Stimulated activated naive CD4-positive, alpha-beta T cell treated with Interleukin-2 at 50 U/mL for 16 hours (primary cell): Measurements from ENCODE around the gene NFU1.
"Not testable (repeated sequence)": the region's sequence is repeated elsewhere in the genome, so short reads cannot be mapped to it uniquely, and the experiment has no call there.

ENCODE experiments used
- DNase-seq: peaks from one replicate; lab custom pipeline; 2025; lab: John Stamatoyannopoulos, UW

NFU1 gene

DNA sequence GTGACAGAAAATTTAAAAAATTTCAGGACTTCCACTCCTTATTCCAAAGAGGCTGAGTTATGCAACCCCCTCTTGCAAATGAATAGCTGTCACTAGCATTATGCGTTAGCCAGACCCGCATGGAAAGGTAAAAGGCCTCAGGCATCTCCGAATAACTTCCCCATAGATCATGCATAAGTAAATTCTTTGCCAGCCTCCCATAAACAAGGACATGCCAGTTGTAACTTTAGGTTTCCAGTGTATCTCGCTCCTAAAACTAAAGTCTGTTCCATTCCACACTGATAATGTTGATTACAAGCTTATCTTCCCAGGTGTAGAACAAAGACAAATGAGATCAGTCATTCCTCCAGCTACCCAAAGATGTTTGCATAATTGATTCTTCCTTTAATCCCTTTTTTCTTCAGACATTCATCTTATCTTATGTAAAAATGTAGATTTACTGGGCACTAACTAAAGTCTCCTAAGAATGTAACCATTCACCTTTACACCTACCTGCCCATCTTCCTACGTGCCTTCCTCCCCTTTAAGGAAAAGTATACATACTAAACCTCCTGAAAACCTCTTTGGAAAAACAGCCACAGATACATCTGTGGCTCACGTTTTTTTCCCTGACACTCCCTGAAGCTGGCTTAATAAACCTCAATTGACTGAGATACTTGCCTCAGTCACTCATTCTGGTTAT lies 13.6 kb upstream of the NFU1 start:
- no peak for DNase-seq

DNA sequence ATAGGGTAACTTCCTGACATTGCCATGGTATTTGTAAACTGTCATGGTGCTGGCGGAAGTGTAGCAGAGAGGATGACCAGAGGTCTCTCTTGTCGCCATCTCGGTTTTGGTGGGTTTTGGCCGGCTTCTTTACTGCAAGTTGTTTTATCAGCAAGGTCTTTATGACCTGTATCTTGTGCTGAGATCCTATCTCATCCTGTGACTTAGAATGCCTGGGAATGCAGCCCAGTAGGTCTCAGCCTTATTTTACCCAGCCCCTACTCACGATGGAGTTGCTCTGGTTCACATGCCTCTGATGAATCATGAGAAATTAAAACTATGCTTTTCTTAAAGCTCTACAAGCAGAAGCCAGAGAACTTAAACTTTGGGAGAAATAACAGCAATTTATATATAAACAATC lies 12.7 kb upstream of the NFU1 start:
- no peak for DNase-seq

DNA sequence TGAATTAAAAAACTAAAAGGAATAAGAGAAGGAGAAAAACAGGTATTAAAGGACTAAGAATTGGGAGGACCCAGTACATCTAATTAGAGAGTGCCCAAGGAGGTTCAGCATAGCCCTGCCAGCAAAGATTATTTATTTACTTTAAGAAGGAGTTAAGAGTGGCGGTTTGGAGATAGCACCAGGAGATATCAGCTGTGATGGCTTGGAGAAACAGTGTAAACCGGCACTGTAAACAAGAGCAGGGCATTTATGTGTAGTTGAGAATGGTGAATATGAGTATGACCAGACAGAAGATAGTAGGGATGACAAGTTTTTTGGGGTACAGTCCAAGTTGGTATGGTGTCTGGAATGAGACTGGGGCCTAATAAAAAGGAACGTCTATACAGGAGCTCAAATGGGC lies 6.4 kb upstream of the NFU1 start:
- not testable (repeated sequence) for DNase-seq

DNA sequence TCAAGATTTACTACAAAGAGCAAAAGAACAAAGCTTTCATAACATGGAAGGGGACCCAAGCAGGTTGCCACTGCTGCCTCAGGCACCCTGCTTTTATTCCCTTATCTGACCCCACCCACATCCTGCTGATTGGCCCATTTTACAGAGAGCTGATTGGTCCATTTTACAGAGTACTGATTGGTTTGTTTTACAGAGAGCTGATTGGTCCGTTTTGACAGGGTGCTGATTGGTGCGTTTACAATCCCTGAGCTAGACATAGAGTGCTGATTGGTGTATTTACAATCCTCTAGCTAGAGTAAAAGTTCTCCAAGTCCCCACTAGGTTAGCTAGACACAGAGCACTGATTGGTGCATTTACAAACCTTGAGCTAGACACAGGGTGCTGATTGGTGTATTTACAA lies 2.3 kb upstream of the NFU1 start:
- DNase-seq, result not testable (repeated sequence)

DNA sequence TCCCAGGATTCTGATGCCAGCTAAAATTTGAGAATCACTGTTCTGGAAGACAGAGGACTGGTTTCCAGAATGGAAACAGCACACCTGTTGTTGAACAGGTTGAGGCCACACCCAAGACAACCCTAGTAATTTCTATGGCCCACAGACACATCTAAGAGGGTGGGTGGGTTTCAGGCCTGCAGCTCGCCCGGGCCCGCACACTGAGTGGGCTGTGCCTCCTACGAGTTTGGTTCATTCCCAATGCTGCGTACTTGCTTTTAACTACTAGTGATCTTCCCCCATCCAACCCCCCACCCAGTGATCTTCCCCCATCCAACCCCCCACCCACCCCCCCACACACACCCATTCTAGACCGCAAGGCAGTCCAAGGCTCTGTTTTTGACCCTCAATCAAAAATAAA lies 1.3 kb upstream of the NFU1 start:
- DNase-seq, result no peak

DNA sequence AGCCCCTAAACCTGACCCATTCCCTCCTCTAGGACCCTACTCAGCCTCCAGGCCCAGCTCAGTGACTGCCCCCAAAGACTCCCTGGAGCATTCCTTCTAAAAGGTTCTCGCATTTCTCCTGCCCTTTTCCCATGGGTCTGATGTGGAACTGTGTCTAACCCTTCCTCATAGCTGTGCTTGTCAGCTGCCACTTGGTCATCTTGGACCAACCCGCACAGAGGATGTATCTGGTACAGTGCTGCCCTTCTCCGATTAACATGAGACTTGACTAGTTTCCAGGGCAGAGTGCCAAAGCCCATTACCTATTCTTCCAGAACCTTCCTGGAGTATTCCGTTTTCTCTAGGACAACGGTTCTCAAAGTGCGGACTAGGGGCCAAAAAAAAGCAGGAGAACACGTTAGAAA lies 518 bp upstream of the NFU1 start:
- DNase-seq, result no peak

DNA sequence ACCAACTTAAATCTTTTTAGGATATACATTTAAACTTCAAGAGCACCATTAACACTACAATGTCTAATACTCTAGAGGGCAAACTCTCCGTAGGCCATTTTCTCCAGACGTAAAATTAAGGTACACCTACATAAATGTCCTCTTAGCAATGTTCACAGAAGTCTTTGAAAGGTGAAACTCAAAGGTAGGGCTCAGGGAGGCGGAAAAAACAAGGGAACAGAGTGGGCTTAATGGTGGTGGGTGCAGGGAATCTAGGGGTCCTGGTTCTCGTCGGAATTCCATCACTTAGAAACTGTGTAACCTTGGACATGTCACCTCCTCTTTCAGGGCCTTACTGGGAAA lies 668 bp downstream of the NFU1 start:
- DNase-seq, result no peak

DNA sequence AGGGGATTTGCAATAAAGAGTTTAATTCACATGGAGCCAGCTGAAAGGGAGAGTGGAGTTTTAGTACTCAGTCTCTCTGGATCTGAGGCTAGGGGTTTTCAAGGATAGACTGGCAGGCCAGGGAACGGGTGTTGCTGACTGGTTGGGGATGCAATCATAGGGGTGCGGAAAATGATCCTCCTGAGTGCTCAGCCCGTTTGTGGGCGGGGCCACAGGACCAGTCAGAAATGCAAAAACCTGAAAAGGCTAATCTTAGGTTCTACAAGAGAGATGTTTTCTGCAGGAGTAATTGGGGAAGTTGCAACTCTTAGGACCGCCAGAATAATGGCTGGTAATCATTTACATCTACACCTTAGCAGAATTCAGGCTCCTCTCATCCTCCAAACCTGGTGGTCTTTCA lies 2.5 kb downstream of the NFU1 start:
- no peak for DNase-seq

DNA sequence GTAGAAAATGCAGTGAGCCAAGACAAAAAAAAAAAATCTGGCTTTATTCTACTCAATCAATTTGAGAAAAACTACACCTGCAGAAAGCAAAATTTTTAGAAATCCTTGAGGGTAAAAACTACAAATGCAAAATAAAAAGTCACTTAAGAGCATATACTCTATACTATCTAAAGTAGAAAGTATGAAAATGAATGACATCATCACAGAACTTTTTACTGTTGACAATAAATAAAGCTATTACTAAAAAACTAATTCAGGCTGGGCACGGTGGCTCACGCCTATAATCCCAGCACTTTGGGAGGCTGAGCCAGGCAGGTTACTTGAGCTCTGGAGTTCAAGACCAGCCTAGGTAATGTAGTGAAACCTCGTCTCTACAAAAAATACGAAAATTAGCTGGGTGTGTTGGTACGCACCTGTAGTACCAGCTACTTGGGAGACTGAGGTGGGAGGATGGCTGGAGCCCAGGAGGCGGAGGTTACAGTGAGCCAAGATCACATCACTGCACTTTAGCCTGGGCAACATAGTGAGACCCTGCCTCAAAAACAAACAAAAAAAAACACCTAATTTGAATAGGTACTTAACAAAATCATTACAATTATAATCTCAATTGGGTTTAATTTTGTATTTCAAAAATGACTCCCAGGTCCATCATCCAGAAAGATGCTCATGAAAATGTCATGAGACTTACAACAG lies 7.6 kb downstream of the NFU1 start:
- no peak for DNase-seq

DNA sequence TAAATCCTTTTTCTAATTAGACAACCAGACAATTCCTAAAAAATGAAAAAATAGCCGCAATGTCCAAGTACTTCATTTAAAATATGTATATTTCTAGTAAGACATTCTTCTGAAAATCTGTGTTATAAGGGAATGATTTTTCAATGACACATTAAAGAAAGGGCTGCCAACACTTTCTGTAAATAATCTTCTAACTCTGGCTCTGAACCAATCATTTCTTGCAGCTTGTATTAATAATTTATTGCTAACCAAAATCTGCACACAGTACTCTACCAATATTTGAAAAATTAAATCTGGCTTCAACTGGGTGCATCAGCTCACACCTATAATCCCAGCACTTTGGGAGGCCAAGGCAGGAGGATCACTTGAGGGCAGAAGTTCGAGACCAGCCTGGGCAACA lies 8.3 kb downstream of the NFU1 start:
- DNase-seq, result no peak

DNA sequence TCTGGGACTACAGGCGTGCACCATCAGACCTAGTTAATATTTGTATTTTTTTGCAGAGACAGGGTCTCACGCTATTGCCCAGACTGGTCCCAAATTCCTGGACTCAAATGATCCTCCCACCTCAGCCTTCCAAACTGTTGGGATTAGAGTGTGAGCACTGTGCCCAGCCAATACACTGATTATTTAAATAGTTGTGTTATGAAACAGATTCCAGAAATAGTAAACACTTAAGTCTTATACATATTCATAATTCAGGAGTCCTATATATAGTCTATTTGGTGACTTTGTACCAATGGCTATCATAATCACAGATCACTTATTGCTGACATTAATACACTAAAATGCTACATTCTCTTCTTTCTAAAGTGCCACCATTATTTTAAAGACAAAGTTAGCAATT lies 12.8 kb downstream of the NFU1 start:
- no peak for DNase-seq

DNA sequence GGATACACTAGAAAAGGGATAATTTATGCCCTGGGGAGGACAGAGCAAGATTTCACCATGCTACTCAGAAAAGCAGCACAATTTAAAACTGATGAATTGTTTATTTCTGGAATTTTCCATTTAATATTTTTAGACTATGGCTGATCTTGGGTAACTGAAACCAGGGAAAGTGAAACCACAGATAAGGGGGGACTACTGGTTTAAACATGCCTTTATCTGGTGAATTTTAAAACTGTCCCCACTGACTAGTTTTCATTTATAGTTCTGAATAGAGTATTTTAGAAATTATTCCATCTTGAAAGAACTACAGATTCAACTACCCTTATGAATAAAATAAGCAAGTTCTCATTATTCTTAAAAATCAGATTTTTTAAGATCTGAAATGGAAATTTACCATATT lies 15.0 kb downstream of the NFU1 start:
- DNase-seq, result no peak

DNA sequence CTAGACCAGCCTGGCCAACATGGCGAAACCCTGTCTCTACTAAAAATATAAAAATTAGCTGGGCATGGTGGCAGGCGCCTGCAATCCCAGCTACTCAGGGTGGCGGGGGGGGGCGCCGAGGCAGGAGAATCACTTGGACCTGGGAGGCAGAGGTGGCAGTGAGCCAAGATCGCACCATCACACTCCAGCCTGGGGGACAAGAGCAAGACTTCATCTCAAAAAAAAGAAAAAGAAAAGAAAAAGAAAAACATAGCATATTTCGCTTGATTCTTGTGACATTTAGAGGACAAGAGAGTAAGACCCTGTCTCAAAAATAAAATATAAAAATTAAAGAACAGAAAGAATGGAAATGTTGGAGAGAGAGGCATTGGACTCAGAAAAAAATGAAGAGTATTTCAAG lies 18.1 kb downstream of the NFU1 start:
- not testable (repeated sequence) for DNase-seq

DNA sequence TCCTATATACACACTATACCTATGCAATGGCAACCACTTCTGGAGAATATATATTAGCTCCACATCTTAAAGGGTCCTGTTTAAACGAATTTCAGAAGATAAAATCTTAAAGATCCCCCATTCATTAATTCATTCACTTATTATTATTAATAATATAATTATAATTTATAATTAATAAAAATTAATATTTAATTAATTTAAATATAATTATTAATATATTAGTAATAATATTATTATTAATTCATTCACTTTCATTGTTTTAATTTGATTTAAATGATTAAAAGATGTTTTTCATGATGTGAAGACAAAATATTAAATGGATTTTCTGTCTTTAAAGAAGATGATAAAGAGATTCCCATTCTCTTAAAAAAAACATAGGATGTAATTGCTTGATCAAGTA lies 21.1 kb downstream of the NFU1 start:
- no peak for DNase-seq

DNA sequence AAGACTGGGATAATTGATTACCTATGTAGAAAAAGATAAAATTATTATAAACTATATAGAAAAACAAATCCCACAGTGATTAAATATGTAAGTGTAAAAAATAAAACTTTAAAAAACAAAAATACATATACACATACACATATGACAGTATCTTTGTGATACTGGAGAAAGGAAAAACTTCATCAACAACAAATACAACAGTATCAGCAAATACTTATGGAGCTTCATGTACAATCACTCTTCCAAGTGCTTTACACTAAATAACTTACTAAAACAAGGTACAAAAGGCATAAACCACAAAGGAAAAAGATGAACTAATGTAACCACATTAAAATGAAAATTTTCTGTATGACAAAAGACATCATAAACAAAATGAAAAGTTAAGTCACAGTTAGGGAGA lies 26.1 kb downstream of the NFU1 start:
- no peak for DNase-seq

DNA sequence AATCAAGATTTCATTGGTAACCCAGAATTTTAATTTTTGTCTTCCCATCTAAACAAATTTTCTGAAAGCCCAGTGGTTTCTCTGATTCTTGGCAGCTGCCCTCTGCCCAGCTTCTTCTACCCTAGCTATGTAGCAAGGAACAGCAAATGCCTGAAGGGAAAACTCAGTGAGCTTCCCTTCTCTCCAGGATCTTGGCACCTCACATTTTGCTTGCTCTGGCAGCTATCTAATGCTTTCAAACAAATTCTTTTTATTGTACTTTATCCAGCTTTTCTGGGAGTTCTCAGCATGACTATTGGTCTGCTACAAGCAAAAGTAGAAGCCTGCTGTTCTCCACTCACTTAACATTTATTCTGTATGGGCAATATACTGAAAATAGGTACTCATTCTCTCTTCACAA lies 31.9 kb downstream of the NFU1 start:
- DNase-seq, result no peak

DNA sequence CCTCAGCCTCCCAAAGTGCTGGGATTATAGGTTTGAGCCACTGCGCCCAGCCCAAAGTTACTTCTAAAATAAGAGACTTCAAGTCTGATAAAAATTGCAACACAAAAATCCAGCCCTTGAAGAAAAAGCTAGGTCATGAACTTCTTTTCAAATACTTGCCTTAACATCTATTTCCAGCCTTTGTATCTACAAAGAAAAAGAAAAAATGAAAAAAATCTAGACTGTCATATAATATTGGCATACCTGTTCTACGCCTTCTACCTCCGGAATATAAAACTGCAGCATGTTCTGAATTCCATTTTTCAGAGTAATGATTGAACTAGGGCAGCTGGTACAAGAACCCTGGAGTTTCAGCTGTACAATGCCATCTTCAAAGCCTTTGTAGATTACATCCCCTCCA lies 37.1 kb downstream of the NFU1 start:
- DNase-seq, result no peak

DNA sequence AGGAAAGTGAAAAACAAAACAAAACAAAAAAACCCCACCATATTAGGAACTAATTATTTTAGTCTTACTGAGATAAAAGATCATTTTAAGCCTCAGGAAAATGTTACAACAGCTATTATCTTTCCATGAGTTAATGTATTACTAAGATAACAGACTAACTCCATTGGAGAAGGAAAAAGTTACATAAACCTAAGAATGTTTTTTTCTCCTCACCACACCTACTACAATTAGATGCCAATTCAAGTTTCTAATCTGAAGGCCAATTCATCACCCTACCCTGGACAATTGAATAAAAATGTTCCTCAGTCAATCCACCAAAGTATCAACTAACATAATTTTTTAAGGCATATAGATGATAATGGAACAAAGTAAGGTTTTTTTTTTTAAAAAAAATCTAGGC lies 40.0 kb downstream of the NFU1 start:
- DNase-seq, result no peak

DNA sequence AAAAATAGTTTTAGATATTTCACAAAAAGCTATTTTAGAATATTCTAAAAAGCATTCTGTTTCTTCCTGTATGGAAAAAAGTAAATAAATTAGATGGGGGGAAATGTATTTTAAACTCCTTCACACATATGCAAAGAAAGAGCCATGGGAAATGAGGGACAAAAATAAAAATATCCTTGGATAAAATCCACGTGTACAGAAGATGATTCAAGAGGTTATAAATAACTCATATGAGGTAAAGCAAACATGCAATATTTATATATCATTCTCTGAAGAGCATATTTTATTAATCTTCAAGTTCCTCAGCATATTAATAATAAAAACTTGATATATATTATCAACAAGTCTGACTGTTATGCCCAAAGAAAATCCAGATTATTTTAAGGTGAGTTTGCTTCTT lies 41.4 kb downstream of the NFU1 start:
- DNase-seq, result no peak

DNA sequence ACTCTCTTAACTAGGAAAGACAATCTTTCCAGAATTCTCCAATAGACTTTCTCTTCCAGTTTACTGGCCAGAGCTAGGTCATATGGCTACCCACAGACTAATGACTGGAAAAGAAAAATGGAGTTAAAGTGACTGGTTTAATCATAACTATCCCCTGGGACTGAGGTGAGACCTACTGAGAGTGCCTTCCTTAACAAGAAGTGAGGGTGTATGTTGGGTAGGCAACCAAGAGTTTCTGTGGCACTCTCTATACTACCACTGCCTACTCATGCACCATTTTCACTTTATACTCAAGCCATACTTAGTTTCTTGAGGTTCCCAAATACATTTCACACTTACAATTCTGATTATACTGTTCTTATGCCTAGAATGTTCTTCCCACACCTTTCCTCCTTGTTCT lies 43.3 kb downstream of the NFU1 start:
- DNase-seq, result no peak

DNA sequence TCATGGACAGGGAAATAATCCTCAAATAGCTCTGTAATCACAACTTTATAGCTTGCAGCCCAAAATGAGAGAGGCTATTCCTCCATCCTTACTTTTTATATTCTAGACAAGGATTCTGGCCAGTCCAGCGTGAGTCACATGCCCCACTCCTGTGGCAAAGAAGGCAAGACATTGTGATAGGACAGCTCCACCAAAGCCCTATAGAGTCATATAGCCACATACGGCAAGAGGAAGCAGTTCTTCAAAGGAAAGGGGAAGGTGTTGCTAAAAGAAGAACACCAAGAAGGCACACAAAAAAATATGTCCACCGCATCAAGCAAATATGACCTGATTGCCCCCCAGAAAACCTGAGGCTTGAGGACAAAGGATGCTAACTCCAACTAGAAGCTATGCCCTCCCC lies 46.8 kb downstream of the NFU1 start:
- no peak for DNase-seq

DNA sequence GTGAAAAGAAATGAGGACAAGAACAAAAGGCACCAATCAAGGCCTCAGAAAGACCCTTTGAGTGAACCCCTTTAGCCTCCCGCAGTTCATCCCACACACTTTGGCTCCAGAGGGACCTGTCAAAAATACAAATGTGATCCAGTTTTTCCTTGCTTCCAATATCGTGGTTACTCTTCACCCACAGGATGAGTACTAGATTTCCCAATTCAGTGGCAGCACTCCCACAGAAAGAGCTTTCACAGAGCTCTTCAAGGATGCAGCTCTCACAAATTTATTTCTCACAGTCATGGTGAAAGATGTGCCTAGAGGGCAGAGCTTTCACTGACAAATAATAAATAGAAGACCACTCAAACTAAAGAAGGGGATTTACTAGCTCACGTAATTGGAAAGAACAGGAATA lies 47.2 kb downstream of the NFU1 start:
- no peak for DNase-seq

DNA sequence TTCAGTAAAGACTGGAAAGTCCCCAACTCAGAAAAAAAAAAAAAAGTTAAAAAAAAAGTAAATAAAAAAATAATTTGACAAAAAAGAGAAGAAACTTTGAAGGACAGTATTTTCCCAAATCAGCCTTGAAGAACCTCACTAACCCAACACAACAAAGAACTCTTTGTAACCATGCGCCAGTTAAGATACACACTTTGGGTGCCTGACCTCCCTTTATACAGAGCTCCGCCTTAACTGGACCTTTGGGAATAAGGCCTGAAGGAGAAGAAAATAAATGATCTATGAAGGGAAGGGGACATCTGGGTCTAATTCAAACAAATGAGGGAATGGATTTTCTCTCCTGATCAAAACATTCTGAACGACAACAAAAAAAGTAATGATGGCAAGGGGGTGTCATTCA lies 48.0 kb downstream of the NFU1 start:
- no peak for DNase-seq

DNA sequence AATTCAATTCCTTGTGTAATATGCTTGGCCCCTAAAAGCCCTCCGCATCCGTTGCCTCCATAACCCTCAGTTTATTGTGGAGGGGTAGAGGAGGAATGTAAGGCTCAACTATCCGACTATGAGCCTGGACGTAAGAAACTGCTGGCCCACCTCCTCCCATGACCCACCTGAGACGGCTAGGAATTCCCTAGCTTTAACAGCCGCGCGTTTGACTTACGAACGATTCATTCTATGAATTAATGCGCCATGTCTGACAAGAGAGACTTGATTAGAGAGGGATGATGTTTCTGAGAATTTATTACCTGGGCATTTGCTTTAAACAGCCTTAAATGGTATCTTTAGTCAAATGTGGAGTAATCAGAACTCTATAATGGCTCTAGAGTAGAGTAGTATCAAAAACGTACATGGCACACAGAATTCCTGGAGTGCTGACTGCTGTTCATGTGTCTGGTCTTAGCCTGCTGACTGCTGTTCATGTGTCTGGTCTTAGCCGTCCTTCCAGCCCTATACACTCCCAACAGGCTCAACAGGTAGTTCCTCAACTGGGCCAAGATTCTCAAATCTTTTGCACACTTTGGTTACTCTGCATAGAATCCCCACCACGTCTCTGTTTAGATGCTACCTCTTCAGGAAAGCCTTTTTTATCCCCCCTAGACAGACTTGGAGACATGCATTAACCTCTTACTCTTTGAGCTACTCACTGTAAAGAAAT lies 49.3 kb downstream of the NFU1 start:
- DNase-seq, result no peak
